ENCODE results near the gene SLC6A20.
"Not testable (repeated sequence)": the region's sequence is repeated elsewhere in the genome, so short reads cannot be mapped to it uniquely, and the experiment has no call there.

The SLC6A20 gene

DNA sequence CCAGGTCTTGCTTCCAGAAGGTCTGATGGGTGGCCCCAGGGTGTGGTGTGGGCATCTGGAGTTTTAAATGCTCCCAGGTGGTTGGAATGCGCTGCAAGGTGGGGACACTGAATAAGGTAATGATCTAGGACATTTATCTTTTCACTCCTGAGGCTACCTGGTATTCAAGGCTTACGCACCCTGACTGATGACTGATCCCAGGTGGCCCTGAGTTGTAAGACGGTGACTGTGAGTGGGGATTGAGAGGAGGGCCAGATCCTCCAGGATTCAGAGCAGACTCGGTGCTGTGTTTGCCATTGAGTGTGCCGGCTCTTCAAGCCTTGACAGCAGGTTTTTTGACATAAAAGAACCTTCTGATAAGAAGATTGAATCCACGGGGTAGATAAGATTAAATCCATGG is 40.3 kb downstream of the SLC6A20 start:
- ATAC-seq (ENCODE audit: low read depth): no peak
- no peak for DNase-seq (ENCODE audit: low spot score)
- Histone ChIP-seq H3K4me1 (ENCODE audit: insufficient read depth, poor library complexity, severe bottlenecking) (no peaks in the 10 kb centered on the region), H3K27me3 (ENCODE audit: insufficient read depth, poor library complexity, severe bottlenecking) (no peaks in the 10 kb centered on the region), H3K9me3 (ENCODE audit: severe bottlenecking) (no peaks in the 10 kb centered on the region), H3K4me3 (ENCODE audit: severe bottlenecking) (no peak overlapping the region), H3K36me3 (ENCODE audit: low read depth) (no peaks in the 10 kb centered on the region), H3K27ac (ENCODE audit: poor library complexity, severe bottlenecking) (no peak overlapping the region)
- TF ChIP-seq, protein P1, sequence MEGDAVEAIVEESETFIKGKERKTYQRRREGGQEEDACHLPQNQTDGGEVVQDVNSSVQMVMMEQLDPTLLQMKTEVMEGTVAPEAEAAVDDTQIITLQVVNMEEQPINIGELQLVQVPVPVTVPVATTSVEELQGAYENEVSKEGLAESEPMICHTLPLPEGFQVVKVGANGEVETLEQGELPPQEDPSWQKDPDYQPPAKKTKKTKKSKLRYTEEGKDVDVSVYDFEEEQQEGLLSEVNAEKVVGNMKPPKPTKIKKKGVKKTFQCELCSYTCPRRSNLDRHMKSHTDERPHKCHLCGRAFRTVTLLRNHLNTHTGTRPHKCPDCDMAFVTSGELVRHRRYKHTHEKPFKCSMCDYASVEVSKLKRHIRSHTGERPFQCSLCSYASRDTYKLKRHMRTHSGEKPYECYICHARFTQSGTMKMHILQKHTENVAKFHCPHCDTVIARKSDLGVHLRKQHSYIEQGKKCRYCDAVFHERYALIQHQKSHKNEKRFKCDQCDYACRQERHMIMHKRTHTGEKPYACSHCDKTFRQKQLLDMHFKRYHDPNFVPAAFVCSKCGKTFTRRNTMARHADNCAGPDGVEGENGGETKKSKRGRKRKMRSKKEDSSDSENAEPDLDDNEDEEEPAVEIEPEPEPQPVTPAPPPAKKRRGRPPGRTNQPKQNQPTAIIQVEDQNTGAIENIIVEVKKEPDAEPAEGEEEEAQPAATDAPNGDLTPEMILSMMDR (IDR thresholded peaks at IDR 0.05; ENCODE audit: poor library complexity, severe bottlenecking): no peak

DNA sequence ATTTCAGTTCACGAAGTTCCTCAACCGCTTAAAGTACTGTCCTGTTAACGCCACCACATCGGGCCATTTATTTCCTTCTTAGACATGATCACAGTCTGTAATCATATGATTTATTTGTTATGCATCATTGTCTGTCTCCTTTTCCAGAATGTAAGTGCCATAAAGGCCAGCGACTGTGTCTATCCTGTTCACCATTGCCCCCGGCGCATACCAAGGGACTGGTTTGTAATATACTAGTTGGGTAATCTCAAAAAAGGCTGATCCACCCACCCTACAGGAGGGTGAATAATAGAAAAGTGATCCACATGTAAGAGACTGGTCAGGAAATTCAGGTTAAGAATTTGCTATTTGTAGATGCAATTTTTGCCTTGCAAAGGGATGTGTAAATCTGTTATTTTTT is 41.9 kb downstream of the SLC6A20 start:
- DNase-seq (ENCODE audit: low spot score) (no peak), ATAC-seq (ENCODE audit: low read depth) (no peak)
- no peaks in the 10 kb centered on the region for H3K9me3 ChIP-seq (ENCODE audit: severe bottlenecking)
- no peak overlapping the region for H3K27ac ChIP-seq (ENCODE audit: poor library complexity, severe bottlenecking)
- no peaks in the 10 kb centered on the region for H3K27me3 ChIP-seq (ENCODE audit: insufficient read depth, poor library complexity, severe bottlenecking)
- no peaks in the 10 kb centered on the region for H3K4me1 ChIP-seq (ENCODE audit: insufficient read depth, poor library complexity, severe bottlenecking)
- H3K36me3 ChIP-seq (ENCODE audit: low read depth): no peaks in the 10 kb centered on the region
- H3K4me3 ChIP-seq (ENCODE audit: severe bottlenecking): no peak overlapping the region
- TF ChIP-seq, protein P1 (IDR thresholded peaks at IDR 0.05; ENCODE audit: poor library complexity, severe bottlenecking): no peak

DNA sequence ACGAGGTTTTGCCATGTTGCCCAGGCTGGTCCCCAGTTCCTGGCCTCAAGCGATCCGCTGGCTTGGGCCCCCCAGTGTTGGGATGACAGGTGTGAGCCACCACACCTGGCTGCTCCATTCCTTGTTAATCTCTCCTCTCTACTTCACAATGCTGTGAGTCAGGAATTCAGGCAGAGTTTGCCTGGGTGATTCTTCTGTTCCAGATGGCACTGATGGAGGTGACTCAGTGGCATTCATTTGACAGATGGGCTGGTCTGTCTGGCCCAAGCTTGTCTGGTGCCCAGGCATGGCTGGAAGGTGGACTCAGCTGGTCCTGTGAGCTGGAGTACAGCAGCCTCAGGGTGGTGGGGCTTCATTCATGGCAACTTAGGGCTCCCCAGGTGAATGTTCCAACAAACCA is 43.2 kb downstream of the SLC6A20 start:
- no peak for DNase-seq (ENCODE audit: low spot score)
- H3K27ac ChIP-seq (ENCODE audit: poor library complexity, severe bottlenecking): no peak overlapping the region
- no peaks in the 10 kb centered on the region for H3K9me3 ChIP-seq (ENCODE audit: severe bottlenecking)
- TF ChIP-seq, protein P1 (IDR thresholded peaks at IDR 0.05; ENCODE audit: poor library complexity, severe bottlenecking): no peak
- no peaks in the 10 kb centered on the region for H3K27me3 ChIP-seq (ENCODE audit: insufficient read depth, poor library complexity, severe bottlenecking)
- H3K4me1 ChIP-seq (ENCODE audit: insufficient read depth, poor library complexity, severe bottlenecking): no peaks in the 10 kb centered on the region
- H3K36me3 ChIP-seq (ENCODE audit: low read depth): no peaks in the 10 kb centered on the region
- ATAC-seq (ENCODE audit: low read depth): peak; percentile 27; the same call in 1 of the 3 replicates
- no peak overlapping the region for H3K4me3 ChIP-seq (ENCODE audit: severe bottlenecking)

DNA sequence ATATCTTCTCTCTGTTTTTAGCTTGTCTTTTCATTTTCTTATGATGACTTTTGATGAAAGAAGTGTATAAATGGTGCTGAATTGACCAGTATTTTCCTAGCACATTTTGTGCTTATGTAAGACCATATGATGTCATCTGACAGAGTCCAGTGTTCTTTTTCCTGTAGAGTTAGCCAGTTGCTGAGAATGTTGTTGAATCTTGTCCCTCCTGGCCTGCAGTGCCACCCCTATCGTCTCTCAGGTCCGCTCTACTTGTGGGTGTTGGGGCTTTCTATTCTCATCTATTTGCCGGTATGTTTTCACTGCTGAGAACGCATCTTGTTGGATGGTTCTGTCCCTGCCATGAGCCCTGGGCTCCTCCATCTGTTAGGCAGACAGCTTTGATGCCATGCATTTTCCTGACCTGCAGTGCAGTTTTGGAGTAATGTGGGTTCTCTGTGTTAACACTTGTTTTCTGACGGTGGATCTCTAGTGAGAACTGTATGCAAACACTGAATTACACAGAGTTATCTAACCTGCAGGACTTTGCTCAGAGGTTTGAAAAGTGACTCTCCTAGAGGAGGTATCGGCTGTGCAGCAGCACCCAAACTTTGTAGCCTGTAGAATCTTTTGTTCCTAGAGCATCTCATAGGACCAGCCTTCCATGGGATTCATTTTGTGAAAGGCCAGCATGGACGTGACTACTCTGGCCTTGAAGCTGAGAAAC is 44.6 kb downstream of the SLC6A20 start:
- Histone ChIP-seq H3K27ac (ENCODE audit: poor library complexity, severe bottlenecking) (no peak overlapping the region), H3K27me3 (ENCODE audit: insufficient read depth, poor library complexity, severe bottlenecking) (no peaks in the 10 kb centered on the region), H3K4me3 (ENCODE audit: severe bottlenecking) (no peak overlapping the region), H3K4me1 (ENCODE audit: insufficient read depth, poor library complexity, severe bottlenecking) (no peaks in the 10 kb centered on the region), H3K36me3 (ENCODE audit: low read depth) (no peaks in the 10 kb centered on the region), H3K9me3 (ENCODE audit: severe bottlenecking) (no peaks in the 10 kb centered on the region)
- TF ChIP-seq, protein P1 (IDR thresholded peaks at IDR 0.05; ENCODE audit: poor library complexity, severe bottlenecking): no peak
- no peak for ATAC-seq (ENCODE audit: low read depth)
- DNase-seq (ENCODE audit: low spot score): no peak

DNA sequence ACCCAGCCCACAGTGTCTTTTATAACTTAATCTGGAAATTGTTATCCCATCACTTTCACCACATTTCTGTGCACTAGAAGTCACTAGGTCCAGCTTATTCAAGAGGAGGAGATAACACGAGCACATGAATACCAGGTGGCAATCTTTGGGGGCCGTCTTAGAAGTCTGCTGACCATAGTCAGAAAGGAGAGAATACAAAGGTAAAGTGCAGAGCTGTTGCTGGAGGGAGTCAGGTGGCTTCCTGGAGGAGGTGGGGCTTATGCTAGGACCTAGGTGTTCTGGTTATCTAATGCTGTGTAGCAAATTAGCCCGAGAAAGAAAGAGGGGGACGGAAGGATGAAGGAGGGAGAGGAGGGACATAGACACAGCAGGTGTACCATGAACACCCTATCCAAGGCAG is 46.5 kb downstream of the SLC6A20 start:
- TF ChIP-seq, protein P1 (IDR thresholded peaks at IDR 0.05; ENCODE audit: poor library complexity, severe bottlenecking): no peak
- ATAC-seq (ENCODE audit: low read depth): no peak
- Histone ChIP-seq H3K9me3 (ENCODE audit: severe bottlenecking) (no peaks in the 10 kb centered on the region), H3K36me3 (ENCODE audit: low read depth) (peaks cover under 1% of the 10 kb centered on the region; the same call in 1 of the 2 replicates), H3K27me3 (ENCODE audit: insufficient read depth, poor library complexity, severe bottlenecking) (no peaks in the 10 kb centered on the region), H3K4me3 (ENCODE audit: severe bottlenecking) (no peak overlapping the region), H3K4me1 (ENCODE audit: insufficient read depth, poor library complexity, severe bottlenecking) (no peaks in the 10 kb centered on the region), H3K27ac (ENCODE audit: poor library complexity, severe bottlenecking) (no peak overlapping the region)
- DNase-seq (ENCODE audit: low spot score): no peak

DNA sequence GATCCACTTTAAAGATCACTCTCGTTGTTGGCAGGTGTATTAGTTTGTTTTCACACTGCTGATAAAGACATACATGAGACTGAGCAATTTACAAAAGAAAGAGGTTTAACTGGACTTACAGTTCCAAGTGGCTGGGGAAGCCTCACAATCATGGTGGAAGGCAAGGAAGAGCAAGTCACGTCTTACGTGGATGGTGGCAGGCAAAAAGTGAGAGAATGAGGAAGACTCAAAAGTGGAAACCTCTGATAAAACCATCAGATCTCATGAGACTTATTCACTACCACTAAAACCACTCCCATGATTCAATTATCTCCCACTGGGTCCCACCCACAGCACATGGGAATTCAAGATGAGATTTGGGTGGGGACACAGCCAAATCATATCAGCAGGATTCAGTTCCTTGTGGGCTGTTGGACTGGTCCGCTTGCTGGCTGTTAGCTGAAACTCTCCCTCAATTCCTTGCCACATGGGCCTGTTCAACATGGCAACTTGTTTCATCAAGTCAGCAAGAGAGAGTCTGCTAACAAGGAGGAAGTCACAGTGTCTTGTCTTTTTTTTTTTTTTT is 47.2 kb downstream of the SLC6A20 start:
- not testable (repeated sequence) for H3K9me3 ChIP-seq (ENCODE audit: severe bottlenecking); DNase-seq (ENCODE audit: low spot score); H3K27me3 ChIP-seq (ENCODE audit: insufficient read depth, poor library complexity, severe bottlenecking); H3K27ac ChIP-seq (ENCODE audit: poor library complexity, severe bottlenecking); ATAC-seq (ENCODE audit: low read depth); H3K36me3 ChIP-seq (ENCODE audit: low read depth); H3K4me1 ChIP-seq (ENCODE audit: insufficient read depth, poor library complexity, severe bottlenecking); H3K4me3 ChIP-seq (ENCODE audit: severe bottlenecking)

Data from RWPE2 (cell line).